IMR-90 (cell line): ENCODE measurements around the gene CPA3. TPM values are rescaled to one million over a fixed set of nuclear protein-coding genes. Genes with fewer than 3 reads are reported as not detected.
A peak's percentile ranks its signal among the peaks of the same experiment; 100 is the strongest.

ENCODE experiments used
- ATAC-seq: fragments of 200-7000 bp; cut with Tn5 transposase; 2 replicates; pipeline ENCODE4 v1.9.1; 2020; ENCODE audit warnings: low read depth, mild to moderate bottlenecking, moderate library complexity
- BruUV-seq: library from RNA; stranded (reverse); fragments of 400-500 nt; replicated peaks from 2 replicates; lab custom pipeline; 2021; lab: Mats Ljungman, UMichigan
- CTCF ChIA-PET: fragments of 300-600 bp; formaldehyde crosslinking; extraction: SDS; loops from one replicate; lab custom pipeline; 2021; ENCODE audit warnings: antibody characterized with exemption; lab: Yijun Ruan, JAX
- POLR2A ChIA-PET: fragments of 300-600 bp; sonication (Branson Sonifier 250); formaldehyde crosslinking; loops from one replicate; lab custom pipeline; 2022; ENCODE audit warnings: antibody characterized with exemption; ENCODE audit not compliant: unreplicated experiment; lab: Charles Lee
- DNase-seq: peaks from one replicate; pipeline ENCODE4 v3.0.0; 2013
- H2AFZ ChIP-seq: replicated peaks from 2 replicates; pipeline ENCODE3; 2013; ENCODE audit warnings: low read length, mild to moderate bottlenecking; ENCODE audit not compliant: poor library complexity
- H2AK5ac ChIP-seq: 2 replicates; pipeline ENCODE4 v1.6.1; 2013; ENCODE audit warnings: low read depth, low read length, inconsistent platforms
- H2AK9ac ChIP-seq: replicated peaks from 2 replicates; pipeline ENCODE3; 2013; ENCODE audit warnings: mild to moderate bottlenecking, low read depth, low read length, moderate library complexity; ENCODE audit not compliant: poor library complexity
- H2BK120ac ChIP-seq: 2 replicates; pipeline ENCODE4 v1.6.1; 2013; ENCODE audit warnings: low read depth, low read length, inconsistent platforms
- H2BK15ac ChIP-seq: 3 replicates; pipeline ENCODE4 v1.6.1; 2013; ENCODE audit warnings: low read depth, low read length, inconsistent platforms
- H2BK20ac ChIP-seq: 2 replicates; pipeline ENCODE4 v1.6.1; 2013; ENCODE audit warnings: low read depth, mild to moderate bottlenecking, inconsistent platforms, low read length, moderate library complexity
- H2BK5ac ChIP-seq: 2 replicates; pipeline ENCODE4 v1.6.1; 2013; ENCODE audit warnings: mild to moderate bottlenecking, low read depth, low read length, inconsistent platforms; ENCODE audit not compliant: poor library complexity, severe bottlenecking
- H3K14ac ChIP-seq: replicated peaks from 2 replicates; pipeline ENCODE4 v1.6.1; 2013; ENCODE audit warnings: low read depth, low read length, inconsistent platforms
- H3K18ac ChIP-seq: 2 replicates; pipeline ENCODE4 v1.6.1; 2013; ENCODE audit warnings: low read depth, low read length, control low read depth
- H3K23ac ChIP-seq: 2 replicates; pipeline ENCODE4 v1.6.1; 2013; ENCODE audit warnings: low read depth, low read length, inconsistent platforms
- H3K27ac ChIP-seq: 2 replicates; pipeline ENCODE4 v1.5.1; 2013; ENCODE audit warnings: mild to moderate bottlenecking, control low read depth, low read length; ENCODE audit not compliant: insufficient read depth
- H3K27me3 ChIP-seq: 2 replicates; pipeline ENCODE4 v1.6.1; 2013; ENCODE audit warnings: low read length; ENCODE audit not compliant: control insufficient read depth, insufficient read depth
- H3K36me3 ChIP-seq: 2 replicates; pipeline ENCODE4 v1.6.1; 2013; ENCODE audit warnings: low read length, mixed read lengths; ENCODE audit not compliant: control insufficient read depth, insufficient read depth
- H3K4ac ChIP-seq: 2 replicates; pipeline ENCODE4 v1.6.1; 2013; ENCODE audit warnings: low read depth, low read length, inconsistent platforms
- H3K4me1 ChIP-seq: 2 replicates; pipeline ENCODE4 v1.6.1; 2013; ENCODE audit warnings: low read length, mixed read lengths; ENCODE audit not compliant: control insufficient read depth, insufficient read depth
- H3K4me2 ChIP-seq: 2 replicates; pipeline ENCODE4 v1.6.1; 2013; ENCODE audit warnings: low read depth, mild to moderate bottlenecking, control low read depth, low read length, moderate library complexity
- H3K4me3 ChIP-seq: 2 replicates; pipeline ENCODE4 v1.5.1; 2013; ENCODE audit warnings: low read depth, mild to moderate bottlenecking, control low read depth, low read length, moderate library complexity; ENCODE audit not compliant: insufficient read depth
- H3K56ac ChIP-seq: 2 replicates; pipeline ENCODE4 v1.6.1; 2013; ENCODE audit warnings: low read length, inconsistent platforms; ENCODE audit not compliant: insufficient read depth; ENCODE audit errors: extremely low read depth
- H3K79me1 ChIP-seq, 2 experiments: 2 replicates each; pipeline ENCODE4 v1.6.1; 2013; ENCODE audit warnings: low read length in 2 of 2, inconsistent platforms in 1 of 2, low read depth in 1 of 2
- H3K9ac ChIP-seq: 2 replicates; pipeline ENCODE4 v1.6.1; 2013; ENCODE audit warnings: low read depth, low read length, control low read depth
- H3K9me1 ChIP-seq: 2 replicates; pipeline ENCODE4 v1.6.1; 2013; ENCODE audit warnings: low read length, inconsistent platforms; ENCODE audit not compliant: insufficient read depth
- H3K9me3 ChIP-seq: 2 replicates; pipeline ENCODE4 v1.6.1; 2013; ENCODE audit warnings: low read length; ENCODE audit not compliant: control insufficient read depth, insufficient read depth
- H4K20me1 ChIP-seq: 2 replicates; pipeline ENCODE4 v1.6.1; 2013; ENCODE audit warnings: low read length, inconsistent platforms; ENCODE audit not compliant: insufficient read depth
- H4K5ac ChIP-seq: 2 replicates; pipeline ENCODE4 v1.6.1; 2013; ENCODE audit warnings: mild to moderate bottlenecking, low read depth, low read length, control low read depth
- H4K8ac ChIP-seq, 2 experiments: 2 replicates each; pipeline ENCODE4 v1.6.1; 2013; ENCODE audit warnings: low read depth in 2 of 2, low read length in 2 of 2, control low read depth in 1 of 2, inconsistent platforms in 1 of 2
- H4K91ac ChIP-seq: 2 replicates; pipeline ENCODE4 v1.6.1; 2013; ENCODE audit warnings: low read depth, low read length, inconsistent platforms; ENCODE audit not compliant: insufficient read depth
- FOS ChIP-seq: fragments of 150-350 bp; IDR thresholded peaks from 2 replicates; pipeline ENCODE4 v1.6.1; 2016; ENCODE audit warnings: low read depth, low read length
- WGBS, 2 experiments: methylation state at CpG; one replicate each; pipeline versions ENCODE4 v1.1.5 to v1.1.7; 2013; ENCODE audit warnings: missing lambda C conversion rate in 2 of 2; ENCODE audit not compliant: insufficient read length in 1 of 2; ENCODE audit errors: extremely low coverage in 2 of 2; 5-methylcytosine and 5-hydroxymethylcytosine counted together
- dilution Hi-C: fragments of 300-500 bp; cut with HindIII; formaldehyde crosslinking; loops from one replicate; pipeline ENCODE4 v1.14.3; 2018; ENCODE audit warnings: low sequenced_read_pairs; ENCODE audit not compliant: unreplicated experiment
- in situ Hi-C: fragments of 300-500 bp; cut with MboI; formaldehyde crosslinking; loops from 3 replicates; pipeline ENCODE4 v1.14.3; 2019; ENCODE audit warnings: low sequenced_read_pairs, inconsistent platforms, mixed read lengths
- intact Hi-C: fragments of 100-400 bp; cut with micrococcal nuclease; formaldehyde crosslinking; loops from 2 replicates; pipeline ENCODE4 v1.10.0; 2022
- polyA plus RNA-seq, 3 experiments: library from polyadenylated mRNA; depleted of rRNA; stranded (reverse); fragments of >200 nt; gene quantifications; 2 replicates each; pipeline ENCODE4 v1.2.3, GENCODE V29; 2012; ENCODE audit warnings: low replicate concordance in 1 of 3
- total RNA-seq: library from RNA; depleted of rRNA; stranded (reverse); fragments of >200 nt; gene quantifications from 2 replicates; pipeline ENCODE4 v1.2.3, GENCODE V29; 2012

The CPA3 gene
- total and polyA plus RNA-seq, 2 of the 4 experiments (the other 2 are of a cell fraction): 0.07 TPM; not detected in 1

- H3K18ac ChIP-seq: no peak overlapping the region
- ChIA-PET POLR2A (no interaction called here), CTCF (interaction anchor here (1.4 kb wide), 1 partner anchor 9 kb away, joined by 6 read pairs; no protein-coding TSS in a partner anchor)
- no peaks in the 10 kb centered on the region for H3K9me3 ChIP-seq
- no peaks in the 10 kb centered on the region for H3K36me3 ChIP-seq
- H2BK5ac ChIP-seq: no peak overlapping the region
- no peaks in the 10 kb centered on the region; the same call in 1 of the 2 replicates for H3K27me3 ChIP-seq
- WGBS, 2 experiments: 80% methylated on average over 1 of the region's 1 CpG; no CpG with 5 or more reads in 1 of the 2 experiments
- dilution Hi-C loops (no loop called here), in situ Hi-C loops (no loop called here), intact Hi-C loops (no loop called here)
- H3K4me1 ChIP-seq: peaks cover 1% of the 10 kb centered on the region; the same call in 1 of the 2 replicates
- DNase-seq (no peak), ATAC-seq (no peak)
- H3K4ac ChIP-seq: no peak overlapping the region
- H3K4me3 ChIP-seq: no peak overlapping the region
- no peak overlapping the region for H2AK9ac ChIP-seq
- no peak overlapping the region for H3K9ac ChIP-seq
- H3K27ac ChIP-seq: no peak overlapping the region
- TF ChIP-seq FOS: no peak
- no peak overlapping the region for H3K23ac ChIP-seq
- no peaks in the 10 kb centered on the region for H3K9me1 ChIP-seq
- H2BK120ac ChIP-seq: peak overlapping the region; percentile 35
- H3K14ac ChIP-seq: no peak overlapping the region
- H3K79me1 ChIP-seq: no peaks in the 10 kb centered on the region
- H4K8ac ChIP-seq: no peak overlapping the region
- no peak overlapping the region for H3K56ac ChIP-seq
- BruUV-seq: no TSS peak
- no peaks in the 10 kb centered on the region for H4K20me1 ChIP-seq
- H3K4me2 ChIP-seq: no peak overlapping the region
- no peak overlapping the region for H4K91ac ChIP-seq
- no peak overlapping the region for H2BK15ac ChIP-seq
- H2BK20ac ChIP-seq: peak overlapping the region; percentile 51; the same call in 1 of the 2 replicates
- no peak overlapping the region for H4K5ac ChIP-seq
- no peak overlapping the region for H2AK5ac ChIP-seq
- no peak overlapping the region for H2AFZ ChIP-seq
Observed at GRCh38 chr3:148883163-148883562, 18.1 kb downstream of the CPA3 start.
